H1 (cell line): ENCODE data around the gene FIBIN. TPM values are rescaled to one million over a fixed set of nuclear protein-coding genes. Genes with fewer than 3 reads are reported as not detected.

Experiments used
- ATF2 ChIP-seq: IDR thresholded peaks from 2 replicates; pipeline ENCODE4 v1.6.1; 2012; ENCODE audit warnings: low read length, inconsistent platforms
- polyA plus RNA-seq, 7 experiments: library from polyadenylated mRNA; depleted of rRNA in 3 of 7; stranded (reverse) in 5 of 7; unstranded in 2 of 7; fragments of >200 nt in 5 of 7; fragments of 200-250 nt in 2 of 7; gene quantifications; 1 replicate in 5 of 7; 2 replicates in 1 of 7; 4 replicates in 1 of 7; pipeline versions ENCODE4 v1.2.1 to v1.2.3, GENCODE V29; 2011 to 2013; ENCODE audit warnings: missing spikeins in 2 of 7, mixed read lengths in 2 of 7
- total RNA-seq: library from RNA; stranded (reverse); fragmentation: NEBNext Ultra II Directional; extraction: Animal tissue kit (Norgen Biotek cat#: 25700); gene quantifications from 2 replicates; pipeline ENCODE4 v1.2.1, GENCODE V29; 2021

FIBIN gene
- total and polyA plus RNA-seq, 2 of the 8 experiments (the other 6 are each of a cell fraction or from before 2014, with no cell fraction given) = 0.38 to 0.45 TPM

GRCh38 chr11:27013781-27014361 lies 20.0 kb downstream of the FIBIN start (continued):
- TF ChIP-seq ATF2 = no peak
